Epithelial cell of proximal tubule (primary cell): ENCODE results near the gene HCFC2. TPM values are rescaled to one million over a fixed set of nuclear protein-coding genes. Genes with fewer than 3 reads are reported as not detected.

ENCODE experiments used
- DNase-seq: peaks from one replicate; pipeline ENCODE4 v3.0.0-alpha.2; 2011; ENCODE audit warnings: low read depth
- H3K4me3 ChIP-seq: 2 replicates; pipeline ENCODE4 v1.5.1; 2011; ENCODE audit warnings: low read depth, mild to moderate bottlenecking, low read length
- CTCF ChIP-seq: conservative IDR thresholded peaks from 2 replicates; pipeline ENCODE4 v1.5.1; 2012; ENCODE audit warnings: low read depth, mild to moderate bottlenecking, low read length
- total RNA-seq: library from RNA; depleted of rRNA; stranded (reverse); fragments of >200 nt; gene quantifications from 2 replicates; pipeline ENCODE4 v1.2.3, GENCODE V29; 2015

HCFC2 gene
- total RNA-seq, 1 donor from 2014 or later: 6.1 TPM

- no peak for TF ChIP-seq CTCF
- no peak for DNase-seq
- no peak overlapping the region for H3K4me3 ChIP-seq
Observed at GRCh38 chr12:104059963-104060362, 4.4 kb upstream of the HCFC2 start.

GRCh38 chr12:104060791-104061190, 3.5 kb upstream of the HCFC2 start:
- no peak for TF ChIP-seq CTCF
- no peak overlapping the region for H3K4me3 ChIP-seq
- DNase-seq: no peak

- H3K4me3 ChIP-seq: peak overlapping the region; percentile 88
- TF ChIP-seq CTCF: no peak
- no peak for DNase-seq
Observed at GRCh38 chr12:104063712-104064030, 660 bp upstream of the HCFC2 start.

GRCh38 chr12:104064842-104065427, 604 bp downstream of the HCFC2 start:
- no peak for DNase-seq
- H3K4me3 ChIP-seq: peak overlapping the region; percentile 88
- no peak for TF ChIP-seq CTCF

- H3K4me3 ChIP-seq: no peak overlapping the region
- no peak for TF ChIP-seq CTCF
- DNase-seq: no peak
Observed at GRCh38 chr12:104072099-104072498, 7.8 kb downstream of the HCFC2 start.

GRCh38 chr12:104073699-104074098, 9.4 kb downstream of the HCFC2 start:
- no peak overlapping the region for H3K4me3 ChIP-seq
- no peak for TF ChIP-seq CTCF
- DNase-seq: no peak

GRCh38 chr12:104079024-104079423, 14.7 kb downstream of the HCFC2 start:
- no peak for DNase-seq
- TF ChIP-seq CTCF: no peak
- no peak overlapping the region for H3K4me3 ChIP-seq
